Tibial artery (tissue), 4 donors: ENCODE data around the gene DGCR2.
"Not testable (repeated sequence)": the region's sequence is repeated elsewhere in the genome, so short reads cannot be mapped to it uniquely, and the experiment has no call there.

ENCODE experiments used
- DNase-seq, 2 donors: peaks; one replicate each; pipeline ENCODE4 v3.0.0-alpha.2; 2019
- H3K27ac ChIP-seq, 2 donors: fragments of 200-600 bp; sonication (generic) in 1 of 2; 1 replicate in 1 of 2; 2 replicates in 1 of 2; pipeline ENCODE4 v1.5.1; 2018 to 2019; ENCODE audit warnings: mild to moderate bottlenecking in 1 of 2
- H3K27me3 ChIP-seq, 2 donors: fragments of 200-600 bp; sonication (generic) in 1 of 2; one replicate each; pipeline versions ENCODE4 v1.5.1 to v1.6.0; 2016 to 2019
- H3K36me3 ChIP-seq, 3 donors: fragments of 200-600 bp; sonication (generic) in 2 of 3; one replicate each; pipeline ENCODE4 v1.5.1; 2016 to 2019; ENCODE audit warnings: mild to moderate bottlenecking in 2 of 3
- H3K4me1 ChIP-seq, 4 donors: fragments of 200-600 bp; sonication (generic) in 2 of 4; 1 replicate in 3 of 4; 2 replicates in 1 of 4; pipeline ENCODE4 v1.5.1; 2016 to 2019
- H3K4me3 ChIP-seq, 2 donors: fragments of 200-600 bp; sonication (generic) in 1 of 2; 1 replicate in 1 of 2; 2 replicates in 1 of 2; pipeline ENCODE4 v1.5.1; 2018 to 2019; ENCODE audit warnings: mild to moderate bottlenecking in 2 of 2
- H3K9me3 ChIP-seq, 3 donors: fragments of 200-600 bp; sonication (generic) in 1 of 3; one replicate each; pipeline ENCODE4 v1.5.1; 2016 to 2019
- intact Hi-C: fragments of 100-400 bp; cut with DNase I; formaldehyde crosslinking; loops from one replicate; pipeline ENCODE4 v1.15.0; 2023; ENCODE audit warnings: low total_unique reads
- TF ChIP-seq, protein P1 (sequence below), 2 experiments: fragments of 200-600 bp in 1 of 2; fragments of 450-650 bp in 1 of 2; IDR thresholded peaks; one replicate each; pipeline ENCODE4 v1.5.1; 2017 to 2019; ENCODE audit warnings: antibody characterized with exemption in 2 of 2, mild to moderate bottlenecking in 1 of 2, moderate library complexity in 1 of 2

The DGCR2 gene

DNA sequence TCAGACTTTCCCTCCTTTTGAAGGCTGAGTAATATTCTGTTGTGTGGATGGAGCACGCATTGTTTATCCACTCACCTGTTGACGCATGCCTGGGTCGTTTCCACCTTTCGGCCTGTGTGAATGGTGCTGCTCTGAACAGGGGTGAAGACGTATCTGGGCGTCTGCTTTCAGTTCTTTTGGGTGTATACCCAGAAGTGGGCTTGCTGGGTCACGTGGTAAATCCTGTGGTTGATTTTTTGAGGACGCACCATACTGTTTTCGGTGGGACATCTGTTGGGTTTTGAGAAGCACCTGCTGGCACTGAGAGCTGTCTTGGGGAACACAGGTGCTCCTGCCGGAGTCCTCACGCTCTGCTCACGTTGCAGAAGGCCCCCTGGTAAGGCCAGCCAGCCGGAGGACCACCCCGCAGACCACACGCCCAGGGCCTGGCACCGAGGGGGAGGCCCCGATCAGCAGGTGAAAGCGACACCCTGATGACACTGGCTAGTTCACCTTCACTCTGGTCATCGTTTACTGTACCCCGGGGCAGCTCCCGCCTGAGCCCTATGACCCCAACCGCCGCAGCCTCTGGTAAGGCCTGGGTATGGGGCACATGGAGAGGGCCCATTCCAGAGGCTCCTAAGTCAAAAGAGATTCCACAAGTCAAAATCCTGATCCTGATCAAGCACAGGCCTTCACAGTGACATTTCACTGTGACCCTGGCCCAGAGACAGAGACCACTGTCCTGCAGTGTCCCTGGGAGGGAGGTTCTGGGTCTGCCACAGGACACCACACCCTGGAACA lies 131.7 kb downstream of the DGCR2 start:
- TF ChIP-seq, protein P1, sequence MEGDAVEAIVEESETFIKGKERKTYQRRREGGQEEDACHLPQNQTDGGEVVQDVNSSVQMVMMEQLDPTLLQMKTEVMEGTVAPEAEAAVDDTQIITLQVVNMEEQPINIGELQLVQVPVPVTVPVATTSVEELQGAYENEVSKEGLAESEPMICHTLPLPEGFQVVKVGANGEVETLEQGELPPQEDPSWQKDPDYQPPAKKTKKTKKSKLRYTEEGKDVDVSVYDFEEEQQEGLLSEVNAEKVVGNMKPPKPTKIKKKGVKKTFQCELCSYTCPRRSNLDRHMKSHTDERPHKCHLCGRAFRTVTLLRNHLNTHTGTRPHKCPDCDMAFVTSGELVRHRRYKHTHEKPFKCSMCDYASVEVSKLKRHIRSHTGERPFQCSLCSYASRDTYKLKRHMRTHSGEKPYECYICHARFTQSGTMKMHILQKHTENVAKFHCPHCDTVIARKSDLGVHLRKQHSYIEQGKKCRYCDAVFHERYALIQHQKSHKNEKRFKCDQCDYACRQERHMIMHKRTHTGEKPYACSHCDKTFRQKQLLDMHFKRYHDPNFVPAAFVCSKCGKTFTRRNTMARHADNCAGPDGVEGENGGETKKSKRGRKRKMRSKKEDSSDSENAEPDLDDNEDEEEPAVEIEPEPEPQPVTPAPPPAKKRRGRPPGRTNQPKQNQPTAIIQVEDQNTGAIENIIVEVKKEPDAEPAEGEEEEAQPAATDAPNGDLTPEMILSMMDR (IDR thresholded peaks at IDR 0.05), result no peak
- intact Hi-C loops, result no loop called here
- H3K36me3 ChIP-seq, result no peaks in the 10 kb centered on the region
- H3K4me1 ChIP-seq, result no peaks in the 10 kb centered on the region
- no peak overlapping the region for H3K27ac ChIP-seq
- H3K4me3 ChIP-seq, result no peak overlapping the region
- no peaks in the 10 kb centered on the region for H3K9me3 ChIP-seq
- H3K27me3 ChIP-seq, result peaks cover 0 to 55% of the 10 kb centered on the region in 2 donors
- no peak for DNase-seq

DNA sequence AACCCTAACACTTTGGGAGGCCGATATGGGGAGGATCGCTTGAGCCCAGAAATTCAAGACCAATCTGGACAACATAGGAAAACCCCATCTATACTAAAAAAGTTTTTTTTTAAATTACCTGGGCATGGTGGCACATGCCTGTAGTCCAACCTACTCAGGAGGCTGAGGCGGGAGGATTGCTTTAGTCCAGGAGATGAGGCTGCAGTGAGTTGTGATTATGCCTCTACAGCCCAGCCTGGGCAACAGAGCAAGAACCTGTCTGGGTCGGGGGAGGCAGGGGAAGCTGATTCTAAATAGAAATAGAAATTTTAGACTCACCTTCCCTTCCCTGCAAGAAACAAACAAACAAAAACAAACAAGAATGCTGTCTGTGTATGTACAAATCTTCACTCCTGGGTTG lies 133.3 kb downstream of the DGCR2 start:
- no peaks in the 10 kb centered on the region for H3K9me3 ChIP-seq
- no peak overlapping the region for H3K27ac ChIP-seq
- peaks cover 0 to 39% of the 10 kb centered on the region in 2 donors for H3K27me3 ChIP-seq
- TF ChIP-seq, protein P1 (IDR thresholded peaks at IDR 0.05), result no peak
- H3K36me3 ChIP-seq, result no peaks in the 10 kb centered on the region
- intact Hi-C loops, result no loop called here
- H3K4me1 ChIP-seq, result no peaks in the 10 kb centered on the region
- no peak overlapping the region for H3K4me3 ChIP-seq
- DNase-seq, result no peak

DNA sequence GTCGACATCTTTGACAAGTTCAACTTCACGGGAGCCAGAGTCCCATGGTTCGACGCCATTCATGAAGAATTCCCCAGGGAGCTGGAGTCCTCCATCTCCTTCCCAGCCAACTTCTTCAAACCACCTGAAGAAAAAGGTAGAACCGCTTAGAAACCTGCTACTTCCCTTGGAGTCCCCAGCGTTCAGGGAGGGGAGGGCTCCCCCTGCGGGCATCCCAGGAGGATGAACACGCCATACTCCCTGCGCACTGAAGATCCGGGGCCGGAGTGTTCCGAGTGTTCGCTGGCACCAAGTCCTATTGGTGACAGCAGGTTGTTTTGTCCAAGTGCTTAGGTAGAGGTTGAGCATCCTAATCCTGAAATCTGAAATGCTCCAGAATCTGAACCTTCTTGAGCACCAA lies 134.4 kb downstream of the DGCR2 start:
- Histone ChIP-seq H3K36me3 (no peaks in the 10 kb centered on the region), H3K27me3 (peaks cover 0 to 27% of the 10 kb centered on the region in 2 donors), H3K4me1 (no peaks in the 10 kb centered on the region), H3K9me3 (no peaks in the 10 kb centered on the region), H3K27ac (no peak overlapping the region), H3K4me3 (no peak overlapping the region)
- intact Hi-C loops, result no loop called here
- TF ChIP-seq, protein P1 (IDR thresholded peaks at IDR 0.05), result no peak
- no peak for DNase-seq

DNA sequence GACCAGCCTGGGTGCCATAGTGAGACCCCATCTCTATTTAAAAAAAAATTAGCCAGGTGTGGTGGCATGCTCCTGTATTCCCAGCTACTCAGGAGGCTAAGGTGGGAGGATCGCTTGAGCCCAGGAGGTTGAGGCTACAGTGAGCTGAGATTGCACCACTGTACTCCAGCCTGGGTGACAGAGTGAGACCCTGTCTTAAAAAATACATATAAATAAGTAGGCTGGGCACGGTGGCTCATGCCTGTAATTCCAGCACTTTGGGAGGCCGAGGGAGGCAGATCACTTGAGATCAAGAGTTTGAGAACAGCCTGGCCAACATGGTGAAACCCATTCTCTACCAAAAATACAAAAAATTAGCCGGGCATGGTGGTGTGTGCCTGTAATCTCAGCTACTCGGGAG lies 135.1 kb downstream of the DGCR2 start:
- H3K4me1 ChIP-seq, H3K9me3 ChIP-seq, intact Hi-C loops, H3K27ac ChIP-seq, DNase-seq, H3K4me3 ChIP-seq, H3K36me3 ChIP-seq: not testable (repeated sequence)
- peaks cover 0 to 21% of the 10 kb centered on the region in 2 donors for H3K27me3 ChIP-seq
